ENCODE data around the gene CLCNKB. TPM values are rescaled to one million over a fixed set of nuclear protein-coding genes. Genes with fewer than 3 reads are reported as not detected.

The CLCNKB gene
- total and polyA plus RNA-seq, 2 of the 13 experiments (the other 11 are each of a cell fraction or from before 2014, with no cell fraction given), result 0.04 TPM; not detected in 1

DNA sequence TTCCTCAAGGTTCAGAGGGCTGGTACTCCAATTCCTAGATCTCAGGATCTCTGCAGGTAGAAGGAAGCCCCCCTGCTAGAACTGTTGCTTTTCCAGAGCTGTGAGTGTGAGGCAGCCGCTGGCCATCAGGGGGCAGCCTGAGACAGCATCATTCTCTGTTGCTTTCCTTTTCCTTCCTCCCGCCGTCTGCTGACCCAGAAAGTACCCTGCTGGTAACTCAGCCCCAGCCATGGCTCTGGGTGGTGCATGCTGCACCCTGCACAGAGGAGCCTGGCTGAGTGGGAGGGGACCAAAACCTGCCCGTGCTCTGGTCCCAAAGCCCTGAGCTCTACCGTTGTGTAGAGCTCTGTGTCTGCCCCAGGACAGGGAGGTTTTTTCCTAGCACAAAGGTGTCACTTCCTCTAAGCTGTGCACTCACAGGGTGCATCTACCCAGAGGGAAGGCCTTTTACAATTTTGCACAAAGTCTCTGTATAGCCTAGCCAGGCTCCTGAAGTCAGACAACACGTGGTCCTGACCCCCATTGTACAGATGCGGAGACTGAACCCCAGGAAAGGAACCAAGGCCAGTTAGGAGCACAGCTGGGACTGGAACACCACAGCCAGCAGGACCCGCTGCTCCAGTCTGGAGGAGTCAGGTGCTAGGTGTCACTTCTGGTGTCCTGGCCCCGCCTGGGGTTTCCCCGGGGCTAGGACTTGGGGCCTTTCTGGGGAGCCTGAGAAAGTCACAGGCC lies 35.5 kb downstream of the CLCNKB start (continued):
- TF ChIP-seq E2F1 (CRISPR knock-in tag; IDR thresholded peaks at IDR 0.05), result no peak
- no peak for TF ChIP-seq ZNF230 (CRISPR knock-in tag; IDR thresholded peaks at IDR 0.05)
- no peak for TF ChIP-seq SRF (IDR thresholded peaks at IDR 0.05; ENCODE audit: low read depth, low read length)
- TF ChIP-seq ZNF737 (CRISPR knock-in tag; IDR thresholded peaks at IDR 0.05; ENCODE audit: borderline replicate concordance), result no peak
- no peak for TF ChIP-seq ZNF256 (CRISPR knock-in tag; conservative IDR thresholded peaks at IDR 0.05)
- no peak for TF ChIP-seq ZNF446 (CRISPR knock-in tag; IDR thresholded peaks at IDR 0.05)
- TF ChIP-seq ZNF33A (CRISPR knock-in tag; IDR thresholded peaks at IDR 0.05; ENCODE audit: borderline replicate concordance), result no peak
- TF ChIP-seq ZBTB7A (CRISPR knock-in tag; IDR thresholded peaks at IDR 0.05), result no peak
- TF ChIP-seq ZSCAN22 (CRISPR knock-in tag; IDR thresholded peaks at IDR 0.05), result no peak; the same call in 1 of the 2 replicates
- TF ChIP-seq, protein P1, sequence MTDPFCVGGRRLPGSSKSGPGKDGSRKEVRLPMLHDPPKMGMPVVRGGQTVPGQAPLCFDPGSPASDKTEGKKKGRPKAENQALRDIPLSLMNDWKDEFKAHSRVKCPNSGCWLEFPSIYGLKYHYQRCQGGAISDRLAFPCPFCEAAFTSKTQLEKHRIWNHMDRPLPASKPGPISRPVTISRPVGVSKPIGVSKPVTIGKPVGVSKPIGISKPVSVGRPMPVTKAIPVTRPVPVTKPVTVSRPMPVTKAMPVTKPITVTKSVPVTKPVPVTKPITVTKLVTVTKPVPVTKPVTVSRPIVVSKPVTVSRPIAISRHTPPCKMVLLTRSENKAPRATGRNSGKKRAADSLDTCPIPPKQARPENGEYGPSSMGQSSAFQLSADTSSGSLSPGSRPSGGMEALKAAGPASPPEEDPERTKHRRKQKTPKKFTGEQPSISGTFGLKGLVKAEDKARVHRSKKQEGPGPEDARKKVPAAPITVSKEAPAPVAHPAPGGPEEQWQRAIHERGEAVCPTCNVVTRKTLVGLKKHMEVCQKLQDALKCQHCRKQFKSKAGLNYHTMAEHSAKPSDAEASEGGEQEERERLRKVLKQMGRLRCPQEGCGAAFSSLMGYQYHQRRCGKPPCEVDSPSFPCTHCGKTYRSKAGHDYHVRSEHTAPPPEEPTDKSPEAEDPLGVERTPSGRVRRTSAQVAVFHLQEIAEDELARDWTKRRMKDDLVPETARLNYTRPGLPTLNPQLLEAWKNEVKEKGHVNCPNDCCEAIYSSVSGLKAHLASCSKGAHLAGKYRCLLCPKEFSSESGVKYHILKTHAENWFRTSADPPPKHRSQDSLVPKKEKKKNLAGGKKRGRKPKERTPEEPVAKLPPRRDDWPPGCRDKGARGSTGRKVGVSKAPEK (CRISPR knock-in tag; IDR thresholded peaks at IDR 0.05; ENCODE audit: borderline replicate concordance), result no peak
- no peak for TF ChIP-seq ZNF235 (CRISPR knock-in tag; IDR thresholded peaks at IDR 0.05; ENCODE audit: borderline replicate concordance)
- TF ChIP-seq TGIF2 (CRISPR knock-in tag; IDR thresholded peaks at IDR 0.05), result peak; percentile 61; the same call in 1 of the 2 replicates
- no peak for TF ChIP-seq CBX2 (IDR thresholded peaks at IDR 0.05; ENCODE audit: low read depth, low read length)
- TF ChIP-seq CBX2 (CRISPR knock-in tag; IDR thresholded peaks at IDR 0.05; ENCODE audit: low read depth), result no peak
- TF ChIP-seq PLSCR1 (CRISPR knock-in tag; IDR thresholded peaks at IDR 0.05; ENCODE audit: borderline replicate concordance), result no peak
- TF ChIP-seq, protein P2, sequence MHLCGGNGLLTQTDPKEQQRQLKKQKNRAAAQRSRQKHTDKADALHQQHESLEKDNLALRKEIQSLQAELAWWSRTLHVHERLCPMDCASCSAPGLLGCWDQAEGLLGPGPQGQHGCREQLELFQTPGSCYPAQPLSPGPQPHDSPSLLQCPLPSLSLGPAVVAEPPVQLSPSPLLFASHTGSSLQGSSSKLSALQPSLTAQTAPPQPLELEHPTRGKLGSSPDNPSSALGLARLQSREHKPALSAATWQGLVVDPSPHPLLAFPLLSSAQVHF (CRISPR knock-in tag; IDR thresholded peaks at IDR 0.05), result no peak
- TF ChIP-seq CREBL2 (CRISPR knock-in tag; IDR thresholded peaks at IDR 0.05; ENCODE audit: borderline replicate concordance), result no peak
- no peak for TF ChIP-seq HOXA3 (CRISPR knock-in tag; IDR thresholded peaks at IDR 0.05)
- no peak for TF ChIP-seq ZNF616 (CRISPR knock-in tag; IDR thresholded peaks at IDR 0.05; ENCODE audit: low read depth)
- TF ChIP-seq ZNF251 (CRISPR knock-in tag; IDR thresholded peaks at IDR 0.05), result no peak
- 0 out of 2 replicates have a peak, but pooled peaks have one; percentile 55 for TF ChIP-seq ARNT2 (CRISPR knock-in tag; IDR thresholded peaks at IDR 0.05; ENCODE audit: low read depth)
- TF ChIP-seq ZNF550 (CRISPR knock-in tag; IDR thresholded peaks at IDR 0.05; ENCODE audit: borderline replicate concordance), result no peak
- no peak for TF ChIP-seq ZNF773 (CRISPR knock-in tag; IDR thresholded peaks at IDR 0.05; ENCODE audit: borderline replicate concordance)
- no peak for TF ChIP-seq RORA (CRISPR knock-in tag; IDR thresholded peaks at IDR 0.05)
- TF ChIP-seq CREB1 (IDR thresholded peaks at IDR 0.05), result no peak
- no peak for TF ChIP-seq CREB1 (CRISPR knock-in tag; IDR thresholded peaks at IDR 0.05)

Data from HepG2 (cell line).